RWPE2 (cell line): ENCODE data around the gene PADI1.

Experiments used
- ATAC-seq: fragments of 200-7000 bp; cut with Tn5 transposase; 3 replicates; pipeline ENCODE4 v1.9.1; 2021; ENCODE audit warnings: low read depth
- DNase-seq: peaks from one replicate; pipeline ENCODE4 v3.0.0-alpha.2; 2020; ENCODE audit warnings: low spot score
- H3K27ac ChIP-seq: fragments of 450-650 bp; 2 replicates; pipeline ENCODE4 v1.5.1; 2017; ENCODE audit warnings: mild to moderate bottlenecking; ENCODE audit not compliant: poor library complexity, severe bottlenecking
- H3K27me3 ChIP-seq: fragments of 250-450 bp; sonication (Bioruptor Pico); 2 replicates; pipeline ENCODE4 v1.5.1; 2021; ENCODE audit warnings: mild to moderate bottlenecking, moderate library complexity; ENCODE audit not compliant: insufficient read depth, poor library complexity, severe bottlenecking
- H3K36me3 ChIP-seq: fragments of 250-450 bp; sonication (Bioruptor Pico); 2 replicates; pipeline ENCODE4 v1.5.1; 2020; ENCODE audit warnings: low read depth, mild to moderate bottlenecking, moderate library complexity
- H3K4me1 ChIP-seq: fragments of 250-450 bp; sonication (Bioruptor Pico); 2 replicates; pipeline ENCODE4 v1.5.1; 2021; ENCODE audit warnings: mild to moderate bottlenecking, moderate library complexity; ENCODE audit not compliant: insufficient read depth, poor library complexity, severe bottlenecking
- H3K4me3 ChIP-seq: fragments of 250-450 bp; sonication (Bioruptor Pico); 2 replicates; pipeline ENCODE4 v1.5.1; 2021; ENCODE audit warnings: mild to moderate bottlenecking, moderate library complexity; ENCODE audit not compliant: severe bottlenecking
- H3K9me3 ChIP-seq: fragments of 250-450 bp; sonication (Bioruptor Pico); 2 replicates; pipeline ENCODE4 v1.5.1; 2021; ENCODE audit warnings: mild to moderate bottlenecking, moderate library complexity; ENCODE audit not compliant: severe bottlenecking
- CTCF ChIP-seq: fragments of 450-650 bp; IDR thresholded peaks from one replicate; pipeline ENCODE4 v1.5.1; 2017; ENCODE audit warnings: mild to moderate bottlenecking, moderate library complexity; ENCODE audit not compliant: poor library complexity, severe bottlenecking

The PADI1 gene

GRCh38 chr1:17161137-17161740, 43.7 kb upstream of the PADI1 start:
- DNase-seq: no peak
- Histone ChIP-seq H3K4me3 (no peak overlapping the region), H3K27ac (peak overlapping the region; percentile 64), H3K4me1 (peaks cover 6% of the 10 kb centered on the region), H3K27me3 (no peaks in the 10 kb centered on the region), H3K9me3 (no peaks in the 10 kb centered on the region), H3K36me3 (no peaks in the 10 kb centered on the region)
- TF ChIP-seq CTCF: no peak
- no peak for ATAC-seq

- H3K27me3 ChIP-seq: no peaks in the 10 kb centered on the region
- H3K27ac ChIP-seq: peak overlapping the region; percentile 64
- peaks cover 6% of the 10 kb centered on the region for H3K4me1 ChIP-seq
- no peaks in the 10 kb centered on the region for H3K36me3 ChIP-seq
- no peak for TF ChIP-seq CTCF
- ATAC-seq: peak; percentile 11; the same call in 2 of the 3 replicates
- no peak overlapping the region for H3K4me3 ChIP-seq
- H3K9me3 ChIP-seq: no peaks in the 10 kb centered on the region
- no peak for DNase-seq
These were observed 42.8 kb upstream of the PADI1 start for GRCh38 chr1:17161926-17162800.

GRCh38 chr1:17162941-17163340, 42.0 kb upstream of the PADI1 start:
- DNase-seq: peak; percentile 86

GRCh38 chr1:17163371-17163770, 41.6 kb upstream of the PADI1 start:
- H3K36me3 ChIP-seq: no peaks in the 10 kb centered on the region
- H3K27ac ChIP-seq: peak overlapping the region; percentile 64
- H3K27me3 ChIP-seq: no peaks in the 10 kb centered on the region
- ATAC-seq (no peak), DNase-seq (no peak)
- no peak overlapping the region for H3K4me3 ChIP-seq
- no peak for TF ChIP-seq CTCF
- peaks cover 17% of the 10 kb centered on the region for H3K4me1 ChIP-seq
- H3K9me3 ChIP-seq: no peaks in the 10 kb centered on the region

More at GRCh38 chr1:17162941-17163340, 42.0 kb upstream of the PADI1 start:
- ATAC-seq: peak; percentile 92
- H3K36me3 ChIP-seq: no peaks in the 10 kb centered on the region
- H3K4me3 ChIP-seq: no peak overlapping the region
- H3K27ac ChIP-seq: peak overlapping the region; percentile 64
- no peak for TF ChIP-seq CTCF
- no peaks in the 10 kb centered on the region for H3K27me3 ChIP-seq
- peaks cover 13% of the 10 kb centered on the region for H3K4me1 ChIP-seq
- no peaks in the 10 kb centered on the region for H3K9me3 ChIP-seq
